ENCODE data around the gene ARHGEF11. TPM values are rescaled to one million over a fixed set of nuclear protein-coding genes. Genes with fewer than 3 reads are reported as not detected.
A peak's percentile ranks its signal among the peaks of the same experiment; 100 is the strongest.

ARHGEF11 gene
- polyA plus RNA-seq, 1 donor (not counting 4 experiments of a cell fraction or from before 2014, with no cell fraction given), result 8.0 TPM

DNA sequence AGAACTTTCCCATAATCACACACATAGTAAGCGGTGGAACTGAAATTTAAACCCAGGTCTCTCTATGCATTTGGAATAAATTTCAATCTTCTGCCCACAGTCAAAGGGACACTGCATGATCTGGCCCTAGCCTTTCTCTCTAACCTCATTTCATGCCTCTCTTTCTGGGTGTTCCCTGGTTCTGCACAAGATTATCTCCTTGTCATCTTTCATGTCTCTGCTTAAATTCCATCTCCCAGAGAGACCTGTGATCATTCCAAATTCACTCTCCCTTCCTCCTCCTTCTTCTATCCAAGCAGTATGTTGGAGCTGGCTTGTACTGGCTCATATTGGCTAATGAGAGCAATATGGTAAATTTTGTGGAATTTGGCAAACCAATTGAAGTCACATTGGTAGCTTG is 31.9 kb upstream of the ARHGEF11 start:
- Histone ChIP-seq H3K27me3 (ENCODE audit: control insufficient read depth, extremely low read depth, insufficient read depth, low read length) (no peaks in the 10 kb centered on the region), H3K9me1 (ENCODE audit: control insufficient read depth, extremely low read depth, insufficient read depth, low read length) (no peaks in the 10 kb centered on the region), H3K36me3 (ENCODE audit: control insufficient read depth in 2 of 2, extremely low read depth in 1 of 2, insufficient read depth in 2 of 2, low read length in 2 of 2) (no peaks in the 10 kb centered on the region), H4K20me1 (ENCODE audit: control insufficient read depth, extremely low read depth, insufficient read depth, low read length) (no peaks in the 10 kb centered on the region), H3K27ac (ENCODE audit: control insufficient read depth, insufficient read depth, low read length) (no peak overlapping the region), H3K4me1 (ENCODE audit: control insufficient read depth, extremely low read depth, insufficient read depth, low read length) (peaks cover 4% of the 10 kb centered on the region), H3K9ac (ENCODE audit: control insufficient read depth, extremely low read depth, insufficient read depth, low read length) (no peak overlapping the region), H3K4me2 (ENCODE audit: control insufficient read depth, extremely low read depth, insufficient read depth, low read depth, low read length) (no peak overlapping the region), H3K79me2 (ENCODE audit: control insufficient read depth, insufficient read depth, low read length) (no peaks in the 10 kb centered on the region), H2AFZ (ENCODE audit: control insufficient read depth, low read length) (no peak overlapping the region), H3K9me3 (ENCODE audit: control insufficient read depth, low read depth, low read length) (no peaks in the 10 kb centered on the region), H3K4me3 (ENCODE audit: control insufficient read depth in 2 of 3, extremely low read depth in 1 of 3, insufficient read depth in 2 of 3, low read depth in 1 of 3, low read length in 3 of 3) (no peak overlapping the region)
- dilution Hi-C loops (cut with MboI; ENCODE audit: extremely low pct_ligation_motif_present, low sequenced_read_pairs), result no loop called here
- no peak for TF ChIP-seq CTCF (optimal IDR thresholded peaks at IDR 0.05 in 1 of 3, IDR thresholded peaks at IDR 0.05 in 1 of 3, conservative IDR thresholded peaks at IDR 0.05 in 1 of 3; ENCODE audit: extremely low read depth in 1 of 3, insufficient read depth in 2 of 3, low read length in 3 of 3)
- TF ChIP-seq EZH2 (IDR thresholded peaks at IDR 0.05; ENCODE audit: low read length), result no peak
- FAIRE-seq (no peak), DNase-seq (ENCODE audit: low read depth, low spot score) (no peak)

DNA sequence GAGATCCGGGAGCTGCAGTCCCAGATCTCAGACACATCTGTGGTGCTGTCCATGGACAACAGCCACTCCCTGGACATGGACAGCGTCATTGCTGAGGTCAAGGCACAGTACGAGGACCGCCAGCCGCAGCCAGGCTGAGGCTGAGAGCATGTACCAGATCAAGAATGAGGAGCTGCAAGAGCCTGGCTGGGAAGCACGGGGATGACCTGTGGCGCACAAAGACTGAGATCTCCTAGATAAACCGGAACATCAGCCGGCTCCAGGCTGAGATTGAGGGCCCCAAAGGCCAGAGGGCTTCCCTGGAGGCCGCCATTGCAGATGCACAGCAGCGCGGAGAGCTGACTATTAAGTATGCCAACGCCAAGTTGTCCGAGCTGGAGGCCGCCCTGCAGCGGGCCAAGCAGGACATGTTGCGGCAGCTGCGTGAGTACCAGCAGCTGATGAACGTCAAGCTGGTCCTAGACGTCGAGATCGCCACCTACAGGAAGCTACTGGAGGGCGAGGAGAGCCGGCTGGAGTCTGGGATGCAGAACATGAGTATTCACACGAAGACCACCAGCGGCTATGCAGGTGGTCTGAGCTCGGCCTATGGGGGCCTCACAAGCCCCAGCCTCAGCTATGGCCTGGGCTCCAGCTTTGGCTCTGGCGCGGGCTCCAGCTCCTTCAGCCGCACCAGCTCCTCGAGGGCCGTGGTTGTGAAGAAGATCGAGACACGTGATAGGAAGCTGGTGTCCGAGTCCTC is 28.6 kb upstream of the ARHGEF11 start:
- H3K4me2 ChIP-seq (ENCODE audit: control insufficient read depth, extremely low read depth, insufficient read depth, low read depth, low read length), result peak overlapping the region; percentile 69
- no peaks in the 10 kb centered on the region for H3K9me3 ChIP-seq (ENCODE audit: control insufficient read depth, low read depth, low read length)
- dilution Hi-C loops (cut with MboI; ENCODE audit: extremely low pct_ligation_motif_present, low sequenced_read_pairs), result no loop called here
- no peak overlapping the region for H3K4me3 ChIP-seq (ENCODE audit: control insufficient read depth in 2 of 3, extremely low read depth in 1 of 3, insufficient read depth in 2 of 3, low read depth in 1 of 3, low read length in 3 of 3)
- no peak for TF ChIP-seq EZH2 (IDR thresholded peaks at IDR 0.05; ENCODE audit: low read length)
- peak; percentile 61 to 79 (median 65) for TF ChIP-seq CTCF (optimal IDR thresholded peaks at IDR 0.05 in 1 of 3, IDR thresholded peaks at IDR 0.05 in 1 of 3, conservative IDR thresholded peaks at IDR 0.05 in 1 of 3; ENCODE audit: extremely low read depth in 1 of 3, insufficient read depth in 2 of 3, low read length in 3 of 3)
- DNase-seq (ENCODE audit: low read depth, low spot score), result peak; percentile 4
- peaks cover 4% of the 10 kb centered on the region for H3K4me1 ChIP-seq (ENCODE audit: control insufficient read depth, extremely low read depth, insufficient read depth, low read length)
- no peaks in the 10 kb centered on the region for H3K27me3 ChIP-seq (ENCODE audit: control insufficient read depth, extremely low read depth, insufficient read depth, low read length)
- H3K79me2 ChIP-seq (ENCODE audit: control insufficient read depth, insufficient read depth, low read length), result no peaks in the 10 kb centered on the region
- peak; percentile 90 for FAIRE-seq
- no peaks in the 10 kb centered on the region for H3K36me3 ChIP-seq (ENCODE audit: control insufficient read depth in 2 of 2, extremely low read depth in 1 of 2, insufficient read depth in 2 of 2, low read length in 2 of 2)
- no peaks in the 10 kb centered on the region for H3K9me1 ChIP-seq (ENCODE audit: control insufficient read depth, extremely low read depth, insufficient read depth, low read length)
- H2AFZ ChIP-seq (ENCODE audit: control insufficient read depth, low read length), result peak overlapping the region; percentile 77
- H3K27ac ChIP-seq (ENCODE audit: control insufficient read depth, insufficient read depth, low read length), result no peak overlapping the region
- H4K20me1 ChIP-seq (ENCODE audit: control insufficient read depth, extremely low read depth, insufficient read depth, low read length), result no peaks in the 10 kb centered on the region
- no peak overlapping the region for H3K9ac ChIP-seq (ENCODE audit: control insufficient read depth, extremely low read depth, insufficient read depth, low read length)
